ENCODE measurements around the gene PTK7.

PTK7 gene

GRCh38 chr6:43181621-43181941 is 105.5 kb downstream of the PTK7 start:
- H3K27me3 ChIP-seq (ENCODE audit: control insufficient read depth, insufficient read depth, low read length), result no peaks in the 10 kb centered on the region
- H3K4me3 ChIP-seq (ENCODE audit: low read length), result peak overlapping the region; percentile 63
- DNase-seq (ENCODE audit: low read depth, low spot score), result no peak
- WGBS (ENCODE audit: insufficient coverage, insufficient read length), result no CpG with 5 or more reads among the region's 9 CpGs
- peaks cover 4% of the 10 kb centered on the region; the same call in 1 of the 2 replicates for H3K4me1 ChIP-seq (ENCODE audit: control insufficient read depth, insufficient read depth, low read length)
- H3K36me3 ChIP-seq (ENCODE audit: control insufficient read depth, insufficient read depth, low read length), result peaks cover 19% of the 10 kb centered on the region
- no peak overlapping the region for H3K27ac ChIP-seq (ENCODE audit: low read length)
- H3K9me3 ChIP-seq (ENCODE audit: control insufficient read depth, insufficient read depth, low read length), result no peaks in the 10 kb centered on the region

- peaks cover 19% of the 10 kb centered on the region for H3K36me3 ChIP-seq (ENCODE audit: control insufficient read depth, insufficient read depth, low read length)
- no peaks in the 10 kb centered on the region for H3K9me3 ChIP-seq (ENCODE audit: control insufficient read depth, insufficient read depth, low read length)
- no peak within 1 kb of the TSS for H3K27ac ChIP-seq (ENCODE audit: low read length)
- H3K4me1 ChIP-seq (ENCODE audit: control insufficient read depth, insufficient read depth, low read length), result peaks cover 4% of the 10 kb centered on the region; the same call in 1 of the 2 replicates
- DNase-seq (ENCODE audit: low read depth, low spot score), result peak; percentile 31
- no CpG with 5 or more reads among the region's 51 CpGs for WGBS (ENCODE audit: insufficient coverage, insufficient read length)
- no peaks in the 10 kb centered on the region for H3K27me3 ChIP-seq (ENCODE audit: control insufficient read depth, insufficient read depth, low read length)
- H3K4me3 ChIP-seq (ENCODE audit: low read length), result peak within 1 kb of the TSS; percentile 63
Measured at GRCh38 chr6:43181942-43182860, 106.1 kb downstream of the PTK7 start, which contains the start of gene CUL9. Gene CUL9, plus strand, starts transcription at chr6:43182196. Its CDS starts 2,115 bp downstream, at chr6:43184311.

- DNase-seq (ENCODE audit: low read depth, low spot score), result no peak
- no peak overlapping the region for H3K4me3 ChIP-seq (ENCODE audit: low read length)
- peaks cover 4% of the 10 kb centered on the region; the same call in 1 of the 2 replicates for H3K4me1 ChIP-seq (ENCODE audit: control insufficient read depth, insufficient read depth, low read length)
- no peaks in the 10 kb centered on the region; the same call in 1 of the 2 replicates for H3K9me3 ChIP-seq (ENCODE audit: control insufficient read depth, insufficient read depth, low read length)
- WGBS (ENCODE audit: insufficient coverage, insufficient read length), result no CpG with 5 or more reads among the region's 4 CpGs
- no peak overlapping the region for H3K27ac ChIP-seq (ENCODE audit: low read length)
- no peaks in the 10 kb centered on the region for H3K27me3 ChIP-seq (ENCODE audit: control insufficient read depth, insufficient read depth, low read length)
- H3K36me3 ChIP-seq (ENCODE audit: control insufficient read depth, insufficient read depth, low read length), result peaks cover 15% of the 10 kb centered on the region
Measured at GRCh38 chr6:43183441-43183840, 107.3 kb downstream of the PTK7 start.

GRCh38 chr6:43184268-43184985 is 108.3 kb downstream of the PTK7 start:
- H3K4me3 ChIP-seq (ENCODE audit: low read length), result no peak overlapping the region
- no CpG with 5 or more reads among the region's 21 CpGs for WGBS (ENCODE audit: insufficient coverage, insufficient read length)
- no peak overlapping the region for H3K27ac ChIP-seq (ENCODE audit: low read length)
- peaks cover 7% of the 10 kb centered on the region for H3K36me3 ChIP-seq (ENCODE audit: control insufficient read depth, insufficient read depth, low read length)
- H3K4me1 ChIP-seq (ENCODE audit: control insufficient read depth, insufficient read depth, low read length), result peaks cover 6% of the 10 kb centered on the region; the same call in 1 of the 2 replicates
- DNase-seq (ENCODE audit: low read depth, low spot score), result no peak
- H3K9me3 ChIP-seq (ENCODE audit: control insufficient read depth, insufficient read depth, low read length), result no peaks in the 10 kb centered on the region; the same call in 1 of the 2 replicates
- no peaks in the 10 kb centered on the region for H3K27me3 ChIP-seq (ENCODE audit: control insufficient read depth, insufficient read depth, low read length)

GRCh38 chr6:43185391-43185985 is 109.4 kb downstream of the PTK7 start:
- DNase-seq (ENCODE audit: low read depth, low spot score), result no peak
- Histone ChIP-seq H3K27ac (ENCODE audit: low read length) (no peak overlapping the region), H3K9me3 (ENCODE audit: control insufficient read depth, insufficient read depth, low read length) (no peaks in the 10 kb centered on the region; the same call in 1 of the 2 replicates), H3K36me3 (ENCODE audit: control insufficient read depth, insufficient read depth, low read length) (peaks cover 5% of the 10 kb centered on the region; the same call in 1 of the 2 replicates), H3K27me3 (ENCODE audit: control insufficient read depth, insufficient read depth, low read length) (no peaks in the 10 kb centered on the region), H3K4me1 (ENCODE audit: control insufficient read depth, insufficient read depth, low read length) (peaks cover 5% of the 10 kb centered on the region; the same call in 1 of the 2 replicates), H3K4me3 (ENCODE audit: low read length) (no peak overlapping the region)
- no CpG with 5 or more reads among the region's 5 CpGs for WGBS (ENCODE audit: insufficient coverage, insufficient read length)

GRCh38 chr6:43186019-43186418 is 109.9 kb downstream of the PTK7 start:
- H3K4me1 ChIP-seq (ENCODE audit: control insufficient read depth, insufficient read depth, low read length), result peaks cover 3% of the 10 kb centered on the region; the same call in 1 of the 2 replicates
- H3K36me3 ChIP-seq (ENCODE audit: control insufficient read depth, insufficient read depth, low read length), result peaks cover 5% of the 10 kb centered on the region; the same call in 1 of the 2 replicates
- WGBS (ENCODE audit: insufficient coverage, insufficient read length), result no CpG with 5 or more reads among the region's 14 CpGs
- H3K9me3 ChIP-seq (ENCODE audit: control insufficient read depth, insufficient read depth, low read length), result no peaks in the 10 kb centered on the region; the same call in 1 of the 2 replicates
- H3K4me3 ChIP-seq (ENCODE audit: low read length), result no peak overlapping the region
- DNase-seq (ENCODE audit: low read depth, low spot score), result no peak
- H3K27ac ChIP-seq (ENCODE audit: low read length), result no peak overlapping the region
- H3K27me3 ChIP-seq (ENCODE audit: control insufficient read depth, insufficient read depth, low read length), result no peaks in the 10 kb centered on the region

GRCh38 chr6:43186706-43187105 is 110.6 kb downstream of the PTK7 start:
- Histone ChIP-seq H3K4me3 (ENCODE audit: low read length) (no peak overlapping the region), H3K27me3 (ENCODE audit: control insufficient read depth, insufficient read depth, low read length) (no peaks in the 10 kb centered on the region), H3K27ac (ENCODE audit: low read length) (no peak overlapping the region), H3K4me1 (ENCODE audit: control insufficient read depth, insufficient read depth, low read length) (0 out of 2 replicates have a peak, but pooled peaks cover 2% of the 10 kb centered on the region), H3K36me3 (ENCODE audit: control insufficient read depth, insufficient read depth, low read length) (peaks cover 5% of the 10 kb centered on the region; the same call in 1 of the 2 replicates), H3K9me3 (ENCODE audit: control insufficient read depth, insufficient read depth, low read length) (no peaks in the 10 kb centered on the region; the same call in 1 of the 2 replicates)
- no CpG with 5 or more reads among the region's 4 CpGs for WGBS (ENCODE audit: insufficient coverage, insufficient read length)
- DNase-seq (ENCODE audit: low read depth, low spot score), result no peak

- no peak overlapping the region for H3K4me3 ChIP-seq (ENCODE audit: low read length)
- no peak overlapping the region for H3K27ac ChIP-seq (ENCODE audit: low read length)
- H3K36me3 ChIP-seq (ENCODE audit: control insufficient read depth, insufficient read depth, low read length), result peaks cover 5% of the 10 kb centered on the region; the same call in 1 of the 2 replicates
- H3K4me1 ChIP-seq (ENCODE audit: control insufficient read depth, insufficient read depth, low read length), result 0 out of 2 replicates have a peak, but pooled peaks cover 2% of the 10 kb centered on the region
- WGBS (ENCODE audit: insufficient coverage, insufficient read length), result no CpG with 5 or more reads among the region's 7 CpGs
- no peaks in the 10 kb centered on the region; the same call in 1 of the 2 replicates for H3K9me3 ChIP-seq (ENCODE audit: control insufficient read depth, insufficient read depth, low read length)
- DNase-seq (ENCODE audit: low read depth, low spot score), result no peak
- no peaks in the 10 kb centered on the region for H3K27me3 ChIP-seq (ENCODE audit: control insufficient read depth, insufficient read depth, low read length)
Measured at GRCh38 chr6:43187821-43188220, 111.7 kb downstream of the PTK7 start.

- WGBS (ENCODE audit: insufficient coverage, insufficient read length), result no CpG with 5 or more reads among the region's 10 CpGs
- DNase-seq (ENCODE audit: low read depth, low spot score), result no peak
- peaks cover 5% of the 10 kb centered on the region; the same call in 1 of the 2 replicates for H3K36me3 ChIP-seq (ENCODE audit: control insufficient read depth, insufficient read depth, low read length)
- no peaks in the 10 kb centered on the region; the same call in 1 of the 2 replicates for H3K9me3 ChIP-seq (ENCODE audit: control insufficient read depth, insufficient read depth, low read length)
- H3K27me3 ChIP-seq (ENCODE audit: control insufficient read depth, insufficient read depth, low read length), result no peaks in the 10 kb centered on the region
- H3K27ac ChIP-seq (ENCODE audit: low read length), result no peak overlapping the region
- 0 out of 2 replicates have a peak, but pooled peaks cover 2% of the 10 kb centered on the region for H3K4me1 ChIP-seq (ENCODE audit: control insufficient read depth, insufficient read depth, low read length)
- no peak overlapping the region for H3K4me3 ChIP-seq (ENCODE audit: low read length)
Measured at GRCh38 chr6:43188426-43188825, 112.3 kb downstream of the PTK7 start.
